Mesodermal cell (in vitro differentiated cells): Measurements from ENCODE around the gene RLF.
"Not testable (repeated sequence)": the region's sequence is repeated elsewhere in the genome, so short reads cannot be mapped to it uniquely, and the experiment has no call there.

Experiments used
- H3K27ac ChIP-seq: 2 replicates; pipeline ENCODE4 v1.7.0; 2013; ENCODE audit warnings: mild to moderate bottlenecking, low read depth, low read length, moderate library complexity; ENCODE audit not compliant: severe bottlenecking
- H3K36me3 ChIP-seq: 2 replicates; pipeline ENCODE4 v1.7.1; 2013; ENCODE audit warnings: mild to moderate bottlenecking, low read length, moderate library complexity; ENCODE audit not compliant: control insufficient read depth, insufficient read depth
- H3K4me1 ChIP-seq: one replicate; pipeline ENCODE4 v1.7.1; 2013; ENCODE audit warnings: mild to moderate bottlenecking, low read length; ENCODE audit not compliant: insufficient read depth, control insufficient read depth, poor library complexity, severe bottlenecking
- H3K4me3 ChIP-seq: 2 replicates; pipeline ENCODE4 v1.7.0; 2013; ENCODE audit warnings: low read length, control low read depth, mild to moderate bottlenecking; ENCODE audit not compliant: insufficient read depth, poor library complexity, severe bottlenecking; ENCODE audit errors: extremely low read depth
- H3K9me3 ChIP-seq: 2 replicates; pipeline ENCODE4 v1.7.1; 2013; ENCODE audit warnings: mild to moderate bottlenecking, low read length, moderate library complexity; ENCODE audit not compliant: control insufficient read depth
- WGBS, 2 experiments: methylation state at CpG; one replicate each; pipeline ENCODE4 v1.1.5; 2013; ENCODE audit warnings: missing lambda C conversion rate in 2 of 2; ENCODE audit not compliant: insufficient coverage in 2 of 2; 5-methylcytosine and 5-hydroxymethylcytosine counted together

The RLF gene

GRCh38 chr1:40171036-40171435, 9.8 kb downstream of the RLF start:
- Histone ChIP-seq H3K27ac (no peak overlapping the region), H3K4me3 (no peak overlapping the region)
- no CpG with 5 or more reads among the region's 3 CpGs for WGBS, 2 experiments

GRCh38 chr1:40174788-40175187, 13.6 kb downstream of the RLF start:
- Histone ChIP-seq H3K27ac (no peak overlapping the region), H3K4me3 (no peak overlapping the region), H3K9me3 (no peaks in the 10 kb centered on the region), H3K36me3 (no peaks in the 10 kb centered on the region), H3K4me1 (no peaks in the 10 kb centered on the region)
- 92 to 94% methylated on average over 2 of the region's 3 CpGs for WGBS, 2 experiments

More at GRCh38 chr1:40171036-40171435, 9.8 kb downstream of the RLF start:
- Histone ChIP-seq H3K9me3 (no peaks in the 10 kb centered on the region), H3K4me1 (no peaks in the 10 kb centered on the region), H3K36me3 (no peaks in the 10 kb centered on the region)

GRCh38 chr1:40176989-40177388, 15.8 kb downstream of the RLF start:
- H3K36me3 ChIP-seq, H3K27ac ChIP-seq, H3K4me1 ChIP-seq, H3K4me3 ChIP-seq, H3K9me3 ChIP-seq: not testable (repeated sequence)
- 94 to 98% methylated on average over 12 to 15 of the region's 15 CpGs for WGBS, 2 experiments

- no peak overlapping the region for H3K4me3 ChIP-seq
- no peak overlapping the region for H3K27ac ChIP-seq
- no peaks in the 10 kb centered on the region for H3K36me3 ChIP-seq
- no CpG with 5 or more reads among the region's 2 CpGs for WGBS, 2 experiments
- no peaks in the 10 kb centered on the region for H3K9me3 ChIP-seq
- H3K4me1 ChIP-seq: no peaks in the 10 kb centered on the region
Observed at GRCh38 chr1:40178200-40178599, 17.0 kb downstream of the RLF start.

- Histone ChIP-seq H3K27ac (no peak overlapping the region), H3K4me3 (no peak overlapping the region), H3K9me3 (no peaks in the 10 kb centered on the region), H3K4me1 (no peaks in the 10 kb centered on the region), H3K36me3 (no peaks in the 10 kb centered on the region)
- no CpG with 5 or more reads among the region's 3 CpGs for WGBS, 2 experiments
Observed at GRCh38 chr1:40179496-40180089, 18.4 kb downstream of the RLF start.

- Histone ChIP-seq H3K27ac (no peak overlapping the region), H3K9me3 (no peaks in the 10 kb centered on the region), H3K4me3 (no peak overlapping the region), H3K4me1 (no peaks in the 10 kb centered on the region), H3K36me3 (no peaks in the 10 kb centered on the region)
- 17% methylated on average over 1 of the region's 3 CpGs; no CpG with 5 or more reads in 1 of the 2 experiments for WGBS, 2 experiments
Observed at GRCh38 chr1:40183055-40183710, 22.0 kb downstream of the RLF start.

GRCh38 chr1:40184193-40184592, 23.0 kb downstream of the RLF start:
- H3K4me1 ChIP-seq: no peaks in the 10 kb centered on the region
- H3K36me3 ChIP-seq: peaks cover 3% of the 10 kb centered on the region
- no peak overlapping the region for H3K4me3 ChIP-seq
- no CpG with 5 or more reads among the region's 1 CpG for WGBS, 2 experiments
- no peak overlapping the region for H3K27ac ChIP-seq
- H3K9me3 ChIP-seq: no peaks in the 10 kb centered on the region

- no peak overlapping the region for H3K27ac ChIP-seq
Observed at GRCh38 chr1:40185951-40186864, 25.0 kb downstream of the RLF start.

GRCh38 chr1:40187399-40187798, 26.2 kb downstream of the RLF start:
- H3K4me3 ChIP-seq: no peak overlapping the region
- no peaks in the 10 kb centered on the region for H3K4me1 ChIP-seq
- no peaks in the 10 kb centered on the region for H3K9me3 ChIP-seq
- peaks cover 31% of the 10 kb centered on the region for H3K36me3 ChIP-seq
- 83 to 100% methylated on average over 1 of the region's 1 CpG for WGBS, 2 experiments
- H3K27ac ChIP-seq: no peak overlapping the region

More at GRCh38 chr1:40185951-40186864, 25.0 kb downstream of the RLF start:
- H3K9me3 ChIP-seq: no peaks in the 10 kb centered on the region
- no peaks in the 10 kb centered on the region for H3K4me1 ChIP-seq
- WGBS, 2 experiments: 100% methylated on average over 3 to 4 of the region's 7 CpGs
- no peak overlapping the region for H3K4me3 ChIP-seq
- peaks cover 20% of the 10 kb centered on the region for H3K36me3 ChIP-seq

- H3K9me3 ChIP-seq, H3K4me3 ChIP-seq, H3K4me1 ChIP-seq, H3K27ac ChIP-seq: not testable (repeated sequence)
- 93 to 100% methylated on average over 4 to 5 of the region's 6 CpGs for WGBS, 2 experiments
- peaks cover 77% of the 10 kb centered on the region for H3K36me3 ChIP-seq
Observed at GRCh38 chr1:40194639-40195038, 33.5 kb downstream of the RLF start.
